Endothelial cell of umbilical vein (primary cell): ENCODE measurements around the gene MGST2. TPM values are rescaled to one million over a fixed set of nuclear protein-coding genes. Genes with fewer than 3 reads are reported as not detected.

Source experiments
- BruUV-seq: library from RNA; stranded (reverse); fragments of 400-500 nt; replicated peaks from 2 replicates; lab custom pipeline; 2021; lab: Mats Ljungman, UMichigan
- CTCF ChIA-PET: fragments of 300-600, 350-600 bp; sonication (Branson Sonifier 250); formaldehyde crosslinking; loops from one replicate; lab custom pipeline; 2021; ENCODE audit warnings: antibody characterized with exemption, inconsistent platforms; lab: Charles Lee
- POLR2A ChIA-PET: fragments of 300-600, 350-600 bp; sonication (Branson Sonifier 250); formaldehyde crosslinking; loops from one replicate; lab custom pipeline; 2021; ENCODE audit warnings: antibody characterized with exemption, inconsistent platforms; lab: Charles Lee
- DNase-seq: peaks from one replicate; pipeline ENCODE4 v3.0.0-alpha.2; 2011; ENCODE audit warnings: low read depth, low spot score
- FAIRE-seq: peaks from 2 replicates; lab custom pipeline; 2011; peaks lifted over from hg19 to GRCh38; lab: Jason Lieb, UNC
- H2AFZ ChIP-seq: 2 replicates; pipeline ENCODE4 v1.6.0; 2012; ENCODE audit warnings: low read depth, low read length, control low read depth, inconsistent platforms
- H3K27ac ChIP-seq: 2 replicates; pipeline ENCODE4 v1.5.1; 2011; ENCODE audit warnings: low read depth, mild to moderate bottlenecking, control low read depth, low read length, moderate library complexity; ENCODE audit not compliant: insufficient read depth
- H3K27me3 ChIP-seq, 2 experiments: 2 replicates each; pipeline versions ENCODE4 v1.6.0 to v1.6.1; 2011; ENCODE audit warnings: low read length in 2 of 2, mixed read lengths in 1 of 2; ENCODE audit not compliant: control insufficient read depth in 2 of 2, insufficient read depth in 2 of 2
- H3K36me3 ChIP-seq, 2 experiments: 2 replicates in 1 of 2; 3 replicates in 1 of 2; pipeline ENCODE4 v1.5.1; 2011; ENCODE audit warnings: low read length in 2 of 2, mild to moderate bottlenecking in 1 of 2, moderate library complexity in 1 of 2; ENCODE audit not compliant: control insufficient read depth in 2 of 2, insufficient read depth in 2 of 2; ENCODE audit errors: extremely low read depth in 1 of 2
- H3K4me1 ChIP-seq: 3 replicates; pipeline ENCODE4 v1.5.1; 2011; ENCODE audit warnings: mild to moderate bottlenecking, low read length; ENCODE audit not compliant: control insufficient read depth, insufficient read depth; ENCODE audit errors: extremely low read depth
- H3K4me2 ChIP-seq: 2 replicates; pipeline ENCODE4 v1.6.1; 2011; ENCODE audit warnings: low read length, control low read depth, mixed read lengths; ENCODE audit not compliant: insufficient read depth
- H3K4me3 ChIP-seq, 3 experiments: fragments of 200-600 bp in 1 of 3; sonication (generic), shearing (Covaris generic) in 1 of 3; replicated peaks in 1 of 3; 2 replicates each; pipeline ENCODE4 v1.5.1; 2011 to 2016; ENCODE audit warnings: control low read depth in 3 of 3, low read length in 3 of 3, mild to moderate bottlenecking in 2 of 3, inconsistent platforms in 1 of 3, low read depth in 1 of 3, moderate library complexity in 1 of 3; ENCODE audit not compliant: insufficient read depth in 1 of 3
- H3K79me2 ChIP-seq: 2 replicates; pipeline ENCODE4 v1.6.0; 2012; ENCODE audit warnings: low read length, inconsistent platforms; ENCODE audit not compliant: control insufficient read depth, insufficient read depth
- H3K9ac ChIP-seq: replicated peaks from 2 replicates; pipeline ENCODE3; 2011; ENCODE audit warnings: low read length, control low read depth; ENCODE audit not compliant: insufficient read depth; ENCODE audit errors: extremely low read depth
- H3K9me1 ChIP-seq: replicated peaks from 3 replicates; pipeline ENCODE4 v1.6.0; 2011; ENCODE audit warnings: mild to moderate bottlenecking, low read length; ENCODE audit not compliant: control insufficient read depth, insufficient read depth; ENCODE audit errors: extremely low read depth
- H3K9me3 ChIP-seq: replicated peaks from 2 replicates; pipeline ENCODE4 v1.5.1; 2012; ENCODE audit warnings: low read length, inconsistent platforms; ENCODE audit not compliant: control insufficient read depth, insufficient read depth
- H4K20me1 ChIP-seq: replicated peaks from 2 replicates; pipeline ENCODE3; 2011; ENCODE audit warnings: mild to moderate bottlenecking, low read length; ENCODE audit not compliant: control insufficient read depth, insufficient read depth; ENCODE audit errors: extremely low read depth
- CTCF ChIP-seq, 2 donors: IDR thresholded peaks; 1 replicate in 1 of 2; 2 replicates in 1 of 2; pipeline ENCODE4 v1.5.1; 2011; ENCODE audit warnings: low read length in 2 of 2, mild to moderate bottlenecking in 2 of 2, moderate library complexity in 2 of 2, control low read depth in 1 of 2, inconsistent platforms in 1 of 2, low read depth in 1 of 2; ENCODE audit not compliant: insufficient read depth in 1 of 2; ENCODE audit errors: extremely low read depth in 1 of 2
- EZH2 ChIP-seq: IDR thresholded peaks from 2 replicates; pipeline ENCODE4 v1.6.1; 2012; ENCODE audit warnings: borderline replicate concordance, low read depth, mild to moderate bottlenecking, moderate library complexity, low read length, inconsistent platforms; ENCODE audit not compliant: severe bottlenecking
- FOS ChIP-seq: IDR thresholded peaks from 2 replicates; pipeline ENCODE4 v1.6.1; 2011; ENCODE audit warnings: mild to moderate bottlenecking, low read length, moderate library complexity, borderline replicate concordance; ENCODE audit not compliant: insufficient read depth
- GATA2 ChIP-seq: IDR thresholded peaks from 2 replicates; pipeline ENCODE4 v1.7.0; 2011; ENCODE audit warnings: low read depth, mild to moderate bottlenecking, moderate library complexity, mixed read lengths, low read length; ENCODE audit not compliant: insufficient read length, insufficient read depth
- JUN ChIP-seq: IDR thresholded peaks from 2 replicates; pipeline ENCODE4 v1.6.1; 2011; ENCODE audit warnings: borderline replicate concordance, low read depth; ENCODE audit not compliant: insufficient read length, insufficient read depth
- MAX ChIP-seq: IDR thresholded peaks from 2 replicates; pipeline ENCODE4 v1.6.1; 2011; ENCODE audit not compliant: insufficient read depth, insufficient read length
- MYC ChIP-seq: IDR thresholded peaks from one replicate; pipeline ENCODE4 v1.6.1; 2011; ENCODE audit warnings: mild to moderate bottlenecking, low read depth, low read length
- POLR2A ChIP-seq: IDR thresholded peaks from 2 replicates; pipeline ENCODE4 v1.6.1; 2012; ENCODE audit warnings: low read depth, mild to moderate bottlenecking, control low read depth, low read length
- POLR2AphosphoS5 ChIP-seq: IDR thresholded peaks from 2 replicates; pipeline ENCODE4 v1.6.1; 2012; ENCODE audit warnings: low read depth, mild to moderate bottlenecking, control low read depth, low read length, moderate library complexity; ENCODE audit not compliant: insufficient read depth
- dilution Hi-C: fragments of 300-500 bp; cut with MboI; formaldehyde crosslinking; loops from one replicate; pipeline ENCODE4 v1.15.0; 2019; ENCODE audit warnings: low sequenced_read_pairs; ENCODE audit not compliant: extremely low pct_ligation_motif_present
- intact Hi-C: fragments of 100-400 bp; cut with micrococcal nuclease; formaldehyde crosslinking; loops from one replicate; pipeline ENCODE4 v1.10.0; 2022
- polyA plus RNA-seq, 4 experiments: library from polyadenylated mRNA; depleted of rRNA in 3 of 4; stranded (reverse) in 3 of 4; unstranded in 1 of 4; fragments of >200 nt; gene quantifications; 2 replicates each; pipeline versions ENCODE4 v1.2.1 to v1.2.3, GENCODE V29; 2011 to 2012; ENCODE audit warnings: missing spikeins in 1 of 4
- total RNA-seq: library from RNA; stranded (reverse); gene quantifications from 2 replicates; pipeline ENCODE4 v1.2.3, GENCODE V29; 2021

MGST2 gene
- total and polyA plus RNA-seq, 2 donors (not counting 3 experiments of a cell fraction or from before 2014, with no cell fraction given) = 64.3 to 78.9 TPM

- no peaks in the 10 kb centered on the region for H3K27me3 ChIP-seq
- H3K4me3 ChIP-seq = no peak overlapping the region
- intact Hi-C loops (no loop called here), dilution Hi-C loops (no loop called here)
- H3K36me3 ChIP-seq = peaks cover 0 to 4% of the 10 kb centered on the region in 2 experiments
- H3K9ac ChIP-seq = no peak overlapping the region
- BruUV-seq = no TSS peak
- peaks cover 9% of the 10 kb centered on the region for H3K4me1 ChIP-seq
- DNase-seq (no peak), FAIRE-seq (no peak)
- H3K9me3 ChIP-seq = no peaks in the 10 kb centered on the region
- ChIA-PET POLR2A (no interaction called here), CTCF (no interaction called here)
- no peaks in the 10 kb centered on the region for H3K9me1 ChIP-seq
- H3K27ac ChIP-seq = no peak overlapping the region
- no peaks in the 10 kb centered on the region for H3K79me2 ChIP-seq
- no peak overlapping the region for H2AFZ ChIP-seq
- TF ChIP-seq CTCF (IDR thresholded peaks at IDR 0.05; ENCODE audit: extremely low read depth in 1 of 2, insufficient read depth in 1 of 2, low read depth in 1 of 2, low read length in 2 of 2) = no peak
- TF ChIP-seq POLR2A = no peak
- no peak for TF ChIP-seq MYC
- TF ChIP-seq POLR2AphosphoS5 = no peak
- TF ChIP-seq MAX = no peak
- no peak for TF ChIP-seq FOS
- TF ChIP-seq EZH2 = no peak
- no peak for TF ChIP-seq GATA2
- TF ChIP-seq JUN = no peak
- no peak overlapping the region for H3K4me2 ChIP-seq
- no peaks in the 10 kb centered on the region for H4K20me1 ChIP-seq
Observed at GRCh38 chr4:139726615-139727014, 61.0 kb downstream of the MGST2 start.
